IMR-90 (cell line): Measurements from ENCODE around the gene EFHD1.

Source experiments
- BHLHE40 ChIP-seq: fragments of 150-350 bp; IDR thresholded peaks from 2 replicates; pipeline ENCODE4 v1.6.1; 2016; ENCODE audit warnings: mild to moderate bottlenecking, low read depth, low read length
- CTCF ChIP-seq: conservative IDR thresholded peaks from 2 replicates; pipeline ENCODE4 v1.5.1; 2012; ENCODE audit warnings: mild to moderate bottlenecking, low read depth, low read length, improper control_type of control experiment
- MAFK ChIP-seq: IDR thresholded peaks from 2 replicates; pipeline ENCODE4 v1.6.1; 2012; ENCODE audit warnings: low read depth, low read length, improper control_type of control experiment
- MAZ ChIP-seq: IDR thresholded peaks from 2 replicates; pipeline ENCODE4 v1.6.1; 2012; ENCODE audit warnings: low read depth, mild to moderate bottlenecking, low read length, improper control_type of control experiment, moderate library complexity, borderline replicate concordance
- MXI1 ChIP-seq: IDR thresholded peaks from 2 replicates; pipeline ENCODE4 v1.6.1; 2012; ENCODE audit warnings: low read depth, mild to moderate bottlenecking, low read length, moderate library complexity, borderline replicate concordance
- NFE2L2 ChIP-seq: fragments of 150-350 bp; IDR thresholded peaks from 2 replicates; pipeline ENCODE4 v1.6.1; 2016; ENCODE audit warnings: low read depth, mild to moderate bottlenecking, low read length
- POLR2A ChIP-seq: IDR thresholded peaks from 2 replicates; pipeline ENCODE4 v1.6.1; 2012; ENCODE audit warnings: mild to moderate bottlenecking, low read depth, low read length
- RAD21 ChIP-seq: IDR thresholded peaks from 2 replicates; pipeline ENCODE4 v1.6.1; 2012; ENCODE audit warnings: low read length, improper control_type of control experiment
- RCOR1 ChIP-seq: IDR thresholded peaks from 2 replicates; pipeline ENCODE4 v1.6.1; 2012; ENCODE audit warnings: mild to moderate bottlenecking, low read length, improper control_type of control experiment; ENCODE audit not compliant: insufficient replicate concordance
- SMC3 ChIP-seq: fragments of 150-350 bp; IDR thresholded peaks from 2 replicates; pipeline ENCODE4 v1.6.1; 2016; ENCODE audit warnings: low read depth, mild to moderate bottlenecking, antibody characterized with exemption, low read length, moderate library complexity
- TF ChIP-seq, protein P1 (sequence below): fragments of 150-350 bp; IDR thresholded peaks from 2 replicates; pipeline ENCODE4 v1.6.1; 2017; ENCODE audit warnings: mild to moderate bottlenecking, antibody characterized with exemption, low read length, low read depth

DNA sequence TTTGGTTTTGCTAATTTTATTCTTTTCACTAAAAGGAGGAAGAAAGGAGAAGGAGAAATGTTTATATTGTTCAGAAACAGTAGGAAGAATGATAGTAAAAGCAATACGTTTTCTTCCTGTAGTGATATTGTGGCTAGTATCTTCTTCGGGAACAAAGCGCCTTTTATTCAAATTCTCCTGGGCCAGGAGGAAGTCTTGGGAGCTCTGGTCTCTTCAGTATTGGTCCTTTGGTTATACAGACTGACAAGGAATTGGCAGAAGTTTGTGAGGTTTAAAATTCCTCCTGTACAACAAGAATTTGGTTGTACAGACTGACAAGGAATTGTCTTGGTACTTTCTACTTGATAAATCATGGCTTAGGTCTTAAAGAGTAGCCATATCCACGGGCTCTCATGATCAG is 73.7 kb downstream of the EFHD1 start:
- TF ChIP-seq CTCF, result no peak
- no peak for TF ChIP-seq RAD21
- no peak for TF ChIP-seq MAFK
- TF ChIP-seq POLR2A, result no peak
- TF ChIP-seq RCOR1, result no peak
- TF ChIP-seq SMC3, result no peak
- TF ChIP-seq MXI1, result no peak
- TF ChIP-seq NFE2L2, result no peak
- TF ChIP-seq BHLHE40, result no peak
- TF ChIP-seq MAZ, result no peak
- TF ChIP-seq, protein P1, sequence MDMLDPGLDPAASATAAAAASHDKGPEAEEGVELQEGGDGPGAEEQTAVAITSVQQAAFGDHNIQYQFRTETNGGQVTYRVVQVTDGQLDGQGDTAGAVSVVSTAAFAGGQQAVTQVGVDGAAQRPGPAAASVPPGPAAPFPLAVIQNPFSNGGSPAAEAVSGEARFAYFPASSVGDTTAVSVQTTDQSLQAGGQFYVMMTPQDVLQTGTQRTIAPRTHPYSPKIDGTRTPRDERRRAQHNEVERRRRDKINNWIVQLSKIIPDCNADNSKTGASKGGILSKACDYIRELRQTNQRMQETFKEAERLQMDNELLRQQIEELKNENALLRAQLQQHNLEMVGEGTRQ, result no peak
